Ishikawa (cell line): ENCODE measurements around the gene C10orf53.

Source experiments
- CEBPB ChIP-seq: IDR thresholded peaks from 2 replicates; pipeline ENCODE4 v1.6.1; 2012
- CREB1 ChIP-seq: IDR thresholded peaks from 2 replicates; pipeline ENCODE4 v1.6.1; 2012; ENCODE audit warnings: low read depth
- EGR1 ChIP-seq: IDR thresholded peaks from 2 replicates; pipeline ENCODE4 v1.6.1; 2012
- EP300 ChIP-seq: IDR thresholded peaks from 2 replicates; pipeline ENCODE4 v1.6.1; 2012; ENCODE audit warnings: borderline replicate concordance
- FOXM1 ChIP-seq: IDR thresholded peaks from 2 replicates; pipeline ENCODE4 v1.6.1; 2012; ENCODE audit warnings: low read depth, borderline replicate concordance
- MAX ChIP-seq: IDR thresholded peaks from 2 replicates; pipeline ENCODE4 v1.6.1; 2012
- REST ChIP-seq: IDR thresholded peaks from 2 replicates; pipeline ENCODE4 v1.6.1; 2012; ENCODE audit warnings: low read depth, mild to moderate bottlenecking
- TAF1 ChIP-seq: IDR thresholded peaks from 2 replicates; pipeline ENCODE4 v1.6.1; 2012; ENCODE audit warnings: low read depth, mild to moderate bottlenecking
- TCF12 ChIP-seq: IDR thresholded peaks from 2 replicates; pipeline ENCODE4 v1.6.1; 2012; ENCODE audit warnings: low read depth
- TEAD4 ChIP-seq: IDR thresholded peaks from 2 replicates; pipeline ENCODE4 v1.6.1; 2012
- USF1 ChIP-seq: IDR thresholded peaks from 2 replicates; pipeline ENCODE4 v1.6.1; 2012
- YY1 ChIP-seq: IDR thresholded peaks from 2 replicates; pipeline ENCODE4 v1.6.1; 2012; ENCODE audit warnings: low read depth

- TF ChIP-seq TEAD4 (no peak), CEBPB (no peak), EP300 (no peak), REST (no peak), YY1 (no peak), FOXM1 (no peak), TAF1 (no peak), TCF12 (no peak), USF1 (no peak), CREB1 (no peak), EGR1 (no peak), MAX (no peak)
Observed at GRCh38 chr10:49743464-49744075, 64.1 kb downstream of the C10orf53 start.
